HG03520 (cell line): ENCODE data around the gene AOX1.
"Not testable (repeated sequence)": the region's sequence is repeated elsewhere in the genome, so short reads cannot be mapped to it uniquely, and the experiment has no call there.

ENCODE experiments used
- ATAC-seq: cut with Tn5 transposase; IDR thresholded peaks from one replicate; pipeline ENCODE4 v1.9.1; 2021; ENCODE audit warnings: mild to moderate bottlenecking, moderate library complexity; ENCODE audit not compliant: unreplicated experiment

The AOX1 gene

DNA sequence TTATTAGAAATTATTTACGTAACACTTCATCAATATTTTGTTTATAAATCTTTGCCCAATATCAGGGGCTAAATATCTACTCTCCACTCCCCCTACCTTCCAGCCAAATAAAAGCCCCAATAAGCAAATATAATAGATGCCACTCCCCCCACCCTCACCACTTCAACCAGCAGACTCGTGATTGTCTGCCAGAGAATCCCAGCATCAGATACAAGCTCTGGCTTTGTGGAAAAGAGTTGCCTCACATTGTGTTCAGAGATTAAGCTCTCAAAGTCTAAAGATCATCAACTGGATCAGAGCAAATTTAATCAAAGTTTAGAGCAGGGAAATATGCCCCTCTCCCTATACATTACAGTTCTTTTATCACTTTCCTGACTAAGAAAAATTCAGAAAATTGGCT is 39.5 kb downstream of the AOX1 start:
- ATAC-seq, result no peak

DNA sequence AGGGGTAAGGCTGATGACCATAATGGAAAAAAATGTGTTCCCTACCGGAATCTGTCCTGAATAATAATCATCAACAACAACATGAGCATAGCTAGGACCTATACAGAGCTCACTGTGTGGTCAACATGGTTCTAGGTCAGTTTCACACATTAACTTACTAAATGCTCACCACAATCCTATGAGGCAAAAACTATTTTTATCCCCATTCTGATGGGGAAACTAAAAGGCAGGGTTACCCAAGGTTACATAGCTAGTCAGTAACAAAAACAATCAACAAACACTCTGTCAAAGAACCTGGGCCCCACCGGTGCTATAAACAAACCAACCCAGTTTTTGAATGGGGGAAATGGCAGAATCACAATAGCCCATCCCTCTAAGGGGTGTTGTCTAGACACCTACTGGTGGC is 40.1 kb downstream of the AOX1 start:
- no peak for ATAC-seq

DNA sequence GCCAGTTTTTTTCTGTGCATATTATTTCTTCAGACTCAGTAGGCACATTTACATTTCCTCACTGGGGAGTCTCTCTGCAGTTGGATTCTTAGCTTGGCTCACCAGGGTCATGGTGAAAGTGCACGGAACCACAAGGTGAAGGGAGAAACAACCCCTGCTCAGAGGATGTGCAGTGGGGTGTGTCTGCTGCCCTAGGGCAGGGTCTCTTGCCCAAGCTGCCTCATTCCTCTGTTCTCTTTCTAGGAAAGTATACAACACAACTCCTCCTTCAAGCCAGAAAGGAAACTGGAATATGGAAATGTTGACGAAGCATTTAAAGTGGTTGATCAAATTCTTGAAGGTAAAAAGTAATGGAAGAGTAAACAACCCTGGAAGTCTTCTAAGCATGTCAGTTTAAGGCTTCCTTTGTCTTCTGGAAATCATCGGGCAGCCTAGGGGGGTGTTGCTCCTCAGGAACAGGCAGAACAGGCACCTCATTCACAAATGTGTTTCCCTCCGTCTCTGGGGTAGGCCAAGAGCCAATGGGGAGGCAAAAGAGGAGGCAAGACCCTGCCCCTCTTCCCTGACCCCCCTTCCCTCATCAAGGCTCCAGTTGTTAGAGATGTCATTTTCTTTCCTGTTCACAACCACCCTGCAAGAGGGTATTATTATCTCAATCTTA is 41.4 kb downstream of the AOX1 start:
- no peak for ATAC-seq

- ATAC-seq, result not testable (repeated sequence)
Observed at GRCh38 chr2:200628461-200628860, 42.6 kb downstream of the AOX1 start.

DNA sequence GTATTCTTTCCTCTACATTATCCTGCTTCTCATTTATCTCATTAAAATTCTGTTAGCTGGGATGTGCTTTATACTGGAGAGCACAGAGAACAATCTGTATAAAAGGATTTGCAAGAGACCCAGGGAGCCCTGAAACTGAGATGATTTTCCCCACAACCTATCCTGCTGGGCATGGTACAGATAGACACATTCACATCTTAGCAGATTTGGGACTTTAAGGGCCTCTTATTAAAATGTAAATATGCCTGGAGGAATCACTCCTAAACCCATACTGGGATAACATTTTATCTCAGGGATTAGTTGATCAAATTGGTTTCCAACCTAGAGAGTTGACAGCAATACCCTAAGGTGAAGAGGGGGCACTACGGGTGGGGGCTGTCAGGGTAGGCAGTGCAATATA is 45.5 kb downstream of the AOX1 start:
- no peak for ATAC-seq

DNA sequence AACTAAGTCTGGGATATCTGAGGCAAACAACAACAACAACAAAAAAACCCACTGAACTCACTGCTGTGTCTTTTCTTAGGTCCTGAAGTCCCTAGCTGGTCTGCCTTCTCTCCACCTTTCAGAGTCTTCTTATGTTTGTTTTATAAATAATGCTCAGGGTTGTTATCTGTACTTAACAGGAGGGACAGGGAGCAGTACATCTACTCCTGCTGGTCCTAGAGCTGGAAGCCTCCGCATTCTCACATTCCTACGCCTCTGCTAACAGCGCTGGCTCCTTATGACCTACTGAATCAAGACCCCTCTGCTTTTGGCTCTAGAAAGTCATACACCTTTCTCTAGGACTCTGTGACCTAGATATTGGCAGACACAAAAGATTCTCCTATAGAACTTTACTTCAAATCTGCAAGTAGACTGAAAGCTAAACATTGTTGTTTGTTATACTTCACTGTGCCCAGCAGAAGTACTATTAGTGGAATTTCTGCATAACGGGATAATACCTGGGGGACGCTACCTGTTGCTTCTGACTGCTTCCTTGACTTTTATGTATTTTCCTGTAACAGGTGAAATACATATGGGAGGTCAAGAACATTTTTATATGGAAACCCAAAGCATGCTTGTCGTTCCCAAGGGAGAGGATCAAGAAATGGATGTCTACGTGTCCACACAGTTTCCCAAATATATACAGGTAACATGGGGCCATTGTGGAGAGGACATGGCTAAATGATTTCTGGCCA is 48.6 kb downstream of the AOX1 start:
- ATAC-seq, result no peak

- ATAC-seq, result no peak
Observed at GRCh38 chr2:200635251-200635650, 49.4 kb downstream of the AOX1 start.

- no peak for ATAC-seq
Observed at GRCh38 chr2:200637901-200638300, 52.1 kb downstream of the AOX1 start.

- no peak for ATAC-seq
Observed at GRCh38 chr2:200640176-200640575, 54.4 kb downstream of the AOX1 start.

- no peak for ATAC-seq
Observed at GRCh38 chr2:200640901-200641300, 55.1 kb downstream of the AOX1 start.

DNA sequence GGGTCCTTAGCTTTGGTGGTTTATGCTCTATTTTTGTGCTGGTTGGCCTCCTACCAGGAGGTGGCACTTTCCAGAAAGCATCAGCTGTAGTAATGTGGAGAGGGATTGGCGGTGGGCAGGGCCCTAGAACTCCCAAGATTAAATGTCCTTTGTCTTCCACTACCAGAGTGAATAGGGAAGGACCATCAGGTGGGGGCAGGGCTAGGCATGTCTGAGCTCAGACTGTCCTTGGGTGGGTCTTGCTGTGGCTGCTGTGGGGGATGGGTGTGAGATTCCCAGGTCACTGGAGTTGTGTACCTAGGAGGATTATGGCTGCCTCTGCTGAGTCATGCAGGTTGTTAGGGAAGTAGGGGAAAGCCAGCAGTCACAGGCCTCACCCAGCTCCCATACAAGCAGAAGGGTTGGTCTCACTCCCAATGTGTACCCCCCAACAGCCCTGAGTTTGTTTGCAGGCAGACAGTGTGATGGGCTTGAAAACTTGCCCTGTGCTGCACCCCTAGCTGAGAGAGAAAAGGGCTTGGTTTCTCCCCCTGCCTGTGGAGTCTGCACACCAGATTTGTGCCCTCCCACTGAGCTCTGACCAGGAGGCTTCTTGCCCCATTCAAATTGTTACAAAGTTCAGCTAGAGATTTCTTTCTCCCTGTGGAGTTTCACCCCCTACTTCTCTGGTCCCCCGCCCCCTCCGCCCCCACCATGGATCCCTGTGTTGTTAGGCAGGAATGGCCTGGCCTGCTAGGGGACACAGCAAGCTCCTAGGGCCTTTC is 62.9 kb downstream of the AOX1 start:
- ATAC-seq, result not testable (repeated sequence)

DNA sequence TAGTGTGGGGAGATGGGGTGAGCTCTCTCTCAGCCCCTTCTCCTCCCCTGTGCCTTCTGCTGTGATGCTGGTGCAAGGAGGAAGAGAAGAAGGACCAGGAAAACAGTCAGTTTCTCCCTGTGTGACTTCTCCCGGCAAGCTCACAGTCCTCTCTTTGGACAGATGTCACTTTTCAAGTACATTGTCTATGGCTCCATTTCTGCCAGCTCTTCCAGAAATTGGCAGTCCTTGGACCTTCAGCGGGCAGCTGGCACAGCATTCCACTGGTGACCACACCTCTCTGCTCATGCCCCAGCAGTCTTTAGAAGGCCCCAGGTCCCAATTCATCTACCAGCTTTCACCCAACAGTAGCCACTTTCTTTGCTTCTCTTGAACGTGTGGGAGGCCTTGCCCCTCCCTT is 63.9 kb downstream of the AOX1 start:
- ATAC-seq, result no peak

- ATAC-seq, result no peak
Observed at GRCh38 chr2:200650195-200650594, 64.4 kb downstream of the AOX1 start.

DNA sequence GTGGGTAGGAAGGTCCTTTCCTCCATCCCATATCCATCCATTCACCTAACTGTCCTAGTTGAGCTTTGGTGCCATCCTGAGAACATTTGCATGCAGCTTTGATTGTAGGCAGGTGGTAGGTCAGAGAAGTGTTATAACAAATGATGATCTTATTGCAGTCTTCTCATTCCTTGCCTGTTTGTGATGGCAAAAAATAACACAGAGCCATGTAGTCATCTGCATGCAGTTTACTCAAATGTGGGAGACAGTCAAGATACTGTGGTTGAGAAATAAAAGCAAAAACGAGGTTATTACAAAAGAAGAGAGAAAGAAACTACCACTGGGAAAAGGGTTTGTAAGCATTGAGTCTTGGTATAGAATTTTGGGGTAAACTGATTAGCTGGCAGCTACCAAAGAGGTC is 66.3 kb downstream of the AOX1 start:
- no peak for ATAC-seq

DNA sequence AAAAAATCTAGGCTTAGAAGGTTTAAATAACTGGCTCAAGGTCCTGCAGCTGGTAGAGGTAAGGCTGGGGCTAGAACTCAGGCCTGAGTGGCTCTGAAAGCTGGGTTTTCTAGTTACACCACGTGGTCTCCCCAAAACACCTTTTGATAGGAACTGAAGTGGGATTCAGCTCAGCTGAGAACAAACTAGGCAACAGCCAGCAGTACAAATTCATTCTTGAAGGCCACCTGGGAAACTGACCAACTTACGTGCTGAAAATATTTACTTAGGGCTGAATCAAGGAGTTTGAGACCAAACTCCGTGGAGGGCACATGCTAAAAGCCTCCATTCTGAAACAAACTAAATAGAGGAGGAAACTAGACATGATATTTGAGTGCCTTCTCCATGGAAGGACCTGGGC is 67.2 kb downstream of the AOX1 start:
- ATAC-seq, result no peak

DNA sequence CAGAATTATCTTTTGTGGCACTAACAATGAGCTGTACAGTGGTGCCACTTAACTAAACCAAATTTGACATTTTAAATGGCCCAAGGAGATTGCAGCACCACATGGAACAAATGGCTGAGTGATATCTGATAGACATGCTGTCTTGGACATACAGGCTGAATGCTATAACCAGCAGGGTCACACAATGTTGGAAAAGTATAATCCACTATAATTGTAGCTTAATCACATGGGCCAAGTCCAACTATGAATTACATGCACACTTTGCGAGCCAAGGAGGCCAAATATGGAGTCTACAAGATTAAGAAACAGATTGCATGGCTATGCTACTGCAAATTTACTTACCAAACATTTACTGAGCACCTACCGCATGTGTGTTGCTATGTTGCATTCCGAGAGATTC is 69.0 kb downstream of the AOX1 start:
- no peak for ATAC-seq

DNA sequence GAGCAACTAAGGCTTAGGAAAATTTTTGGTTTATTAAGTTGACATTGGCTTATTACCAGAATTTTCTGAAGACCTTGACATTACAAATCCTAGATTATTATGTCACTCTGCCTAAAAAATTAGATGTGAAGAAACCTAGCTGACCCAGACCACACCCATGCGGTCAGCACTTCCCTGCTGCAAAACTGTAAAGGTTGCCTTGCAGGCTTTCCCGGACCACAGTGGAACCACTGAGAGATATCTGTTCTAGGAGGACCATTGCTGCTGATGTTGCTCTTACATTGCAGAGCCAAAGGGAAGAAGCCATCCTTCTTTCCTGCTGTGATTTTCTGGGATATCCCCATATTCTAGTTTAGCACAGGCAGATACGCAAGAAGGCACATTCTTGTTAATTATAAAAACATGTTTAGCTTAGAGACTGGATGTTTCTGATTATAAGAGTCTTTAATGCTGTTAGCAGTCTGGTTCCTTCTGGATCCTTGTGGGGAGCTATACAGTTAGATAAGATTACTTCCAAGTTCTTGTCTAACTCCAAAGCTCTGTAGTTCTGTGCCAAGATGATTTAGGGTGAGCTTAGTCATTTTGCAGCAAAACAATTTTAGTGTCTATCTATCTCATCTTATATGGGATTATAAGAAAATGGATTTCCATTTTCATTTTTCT is 70.2 kb downstream of the AOX1 start:
- ATAC-seq, result no peak

- ATAC-seq, result no peak
Observed at GRCh38 chr2:200658278-200658864, 72.6 kb downstream of the AOX1 start.

DNA sequence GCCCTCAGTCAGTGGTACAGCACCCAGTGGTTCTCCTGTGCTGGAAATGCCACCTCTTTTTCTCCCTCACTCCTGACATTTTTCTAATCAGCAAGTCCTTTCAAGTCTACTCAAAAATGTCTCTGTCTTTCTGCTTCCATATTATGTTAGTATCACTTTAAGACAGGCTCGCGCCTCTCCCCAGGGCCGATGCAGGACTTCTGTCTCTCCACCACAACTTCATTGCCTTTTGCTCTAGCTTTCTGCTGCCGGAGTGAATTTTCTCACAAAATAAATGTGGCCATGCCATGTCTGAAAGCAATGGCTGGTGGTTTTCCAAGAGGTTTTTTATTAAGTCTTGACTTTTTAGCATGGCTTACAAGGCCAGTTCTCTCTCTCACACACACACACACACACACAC is 73.6 kb downstream of the AOX1 start:
- no peak for ATAC-seq

GRCh38 chr2:200661477-200661876 is 75.7 kb downstream of the AOX1 start:
- no peak for ATAC-seq

GRCh38 chr2:200662727-200663126 is 76.9 kb downstream of the AOX1 start:
- no peak for ATAC-seq
